HG02884 (cell line): ENCODE measurements around the gene RPL13.

ENCODE experiments used
- ATAC-seq: cut with Tn5 transposase; IDR thresholded peaks from one replicate; pipeline ENCODE4 v1.9.1; 2021; ENCODE audit warnings: mild to moderate bottlenecking, moderate library complexity; ENCODE audit not compliant: unreplicated experiment

The RPL13 gene

GRCh38 chr16:89545044-89545830, 15.2 kb upstream of the RPL13 start:
- ATAC-seq = no peak

GRCh38 chr16:89545831-89546574, 14.5 kb upstream of the RPL13 start:
- no peak for ATAC-seq

GRCh38 chr16:89546781-89547180, 13.7 kb upstream of the RPL13 start:
- ATAC-seq = no peak

GRCh38 chr16:89547291-89547690, 13.2 kb upstream of the RPL13 start:
- ATAC-seq = no peak

- ATAC-seq = no peak
Observed at GRCh38 chr16:89547860-89548259, 12.6 kb upstream of the RPL13 start.

GRCh38 chr16:89548344-89549006, 12.0 kb upstream of the RPL13 start:
- ATAC-seq = no peak

GRCh38 chr16:89549007-89549700, 11.3 kb upstream of the RPL13 start:
- no peak for ATAC-seq

- no peak for ATAC-seq
Observed at GRCh38 chr16:89550421-89551007, 10.0 kb upstream of the RPL13 start.

GRCh38 chr16:89552329-89552728, 8.2 kb upstream of the RPL13 start:
- ATAC-seq = no peak

- no peak for ATAC-seq
Observed at GRCh38 chr16:89552913-89553312, 7.6 kb upstream of the RPL13 start.

GRCh38 chr16:89553733-89554132, 6.7 kb upstream of the RPL13 start:
- no peak for ATAC-seq

GRCh38 chr16:89554343-89554742, 6.1 kb upstream of the RPL13 start:
- ATAC-seq = no peak

- no peak for ATAC-seq
Observed at GRCh38 chr16:89555265-89555664, 5.2 kb upstream of the RPL13 start.

GRCh38 chr16:89555780-89556179, 4.7 kb upstream of the RPL13 start:
- ATAC-seq = no peak

GRCh38 chr16:89556750-89557689, 3.5 kb upstream of the RPL13 start:
- ATAC-seq = no peak

- ATAC-seq = no peak
Observed at GRCh38 chr16:89557690-89558490, 2.6 kb upstream of the RPL13 start.

GRCh38 chr16:89561142-89561883, 831 bp downstream of the RPL13 start:
- ATAC-seq = no peak

GRCh38 chr16:89561884-89562599, 1.6 kb downstream of the RPL13 start:
- no peak for ATAC-seq
